Osteoblast (primary cell): ENCODE data around the gene RAB3D. TPM values are rescaled to one million over a fixed set of nuclear protein-coding genes. Genes with fewer than 3 reads are reported as not detected.

ENCODE experiments used
- DNase-seq: peaks from one replicate; pipeline ENCODE4 v3.0.0; 2011; ENCODE audit warnings: low spot score, mixed read lengths; ENCODE audit not compliant: insufficient read length; ENCODE audit errors: missing footprints
- H2AFZ ChIP-seq: 2 replicates; pipeline ENCODE4 v1.6.0; 2011; ENCODE audit warnings: mild to moderate bottlenecking, low read length
- H3K27ac ChIP-seq: 2 replicates; pipeline ENCODE4 v1.5.1; 2011; ENCODE audit warnings: mild to moderate bottlenecking, low read depth, low read length, moderate library complexity
- H3K27me3 ChIP-seq: 2 replicates; pipeline ENCODE4 v1.6.0; 2012; ENCODE audit warnings: mild to moderate bottlenecking, control low read depth, inconsistent platforms, low read length, moderate library complexity; ENCODE audit not compliant: insufficient read depth
- H3K36me3 ChIP-seq: 2 replicates; pipeline ENCODE4 v1.5.1; 2011; ENCODE audit warnings: mild to moderate bottlenecking, low read length, control low read depth, moderate library complexity; ENCODE audit not compliant: insufficient read depth
- H3K4me1 ChIP-seq: 2 replicates; pipeline ENCODE4 v1.5.1; 2011; ENCODE audit warnings: mild to moderate bottlenecking, low read length, control low read depth, moderate library complexity; ENCODE audit not compliant: insufficient read depth
- H3K4me2 ChIP-seq: 2 replicates; pipeline ENCODE4 v1.6.0; 2011; ENCODE audit warnings: mild to moderate bottlenecking, low read length; ENCODE audit not compliant: insufficient read depth
- H3K4me3 ChIP-seq: fragments of 200-600 bp; sonication (generic); 3 replicates; pipeline ENCODE4 v1.5.1; 2012; ENCODE audit warnings: mild to moderate bottlenecking, low read length, inconsistent platforms; ENCODE audit not compliant: insufficient read depth
- H3K79me2 ChIP-seq: 2 replicates; pipeline ENCODE4 v1.6.0; 2012; ENCODE audit warnings: mild to moderate bottlenecking, low read length, control low read depth, inconsistent platforms; ENCODE audit not compliant: insufficient read depth
- H3K9me3 ChIP-seq: 2 replicates; pipeline ENCODE4 v1.5.1; 2011; ENCODE audit warnings: low read depth, low read length, control low read depth
- H4K20me1 ChIP-seq: 2 replicates; pipeline ENCODE4 v1.6.0; 2012; ENCODE audit warnings: mild to moderate bottlenecking, low read length, control low read depth; ENCODE audit not compliant: insufficient read depth
- CTCF ChIP-seq: IDR thresholded peaks from 2 replicates; pipeline ENCODE4 v1.5.1; 2011; ENCODE audit warnings: mild to moderate bottlenecking, low read depth, low read length, moderate library complexity; ENCODE audit errors: extremely low read depth
- total RNA-seq: library from RNA; depleted of rRNA; stranded (reverse); fragments of >200 nt; gene quantifications from 2 replicates; pipeline ENCODE4 v1.2.3, GENCODE V29; 2012

Gene RAB3D
- total RNA-seq, 1 donor: 3.3 TPM

GRCh38 chr19:11290256-11290655 lies 49.2 kb downstream of the RAB3D start:
- DNase-seq: peak; percentile 14
- Histone ChIP-seq H3K4me1 (peaks cover 12% of the 10 kb centered on the region), H3K27ac (no peak overlapping the region), H3K27me3 (no peaks in the 10 kb centered on the region), H3K79me2 (no peaks in the 10 kb centered on the region), H2AFZ (no peak overlapping the region), H3K4me3 (no peak overlapping the region), H3K4me2 (no peak overlapping the region), H3K9me3 (no peaks in the 10 kb centered on the region), H3K36me3 (no peaks in the 10 kb centered on the region), H4K20me1 (no peaks in the 10 kb centered on the region)
- no peak for TF ChIP-seq CTCF

DNA sequence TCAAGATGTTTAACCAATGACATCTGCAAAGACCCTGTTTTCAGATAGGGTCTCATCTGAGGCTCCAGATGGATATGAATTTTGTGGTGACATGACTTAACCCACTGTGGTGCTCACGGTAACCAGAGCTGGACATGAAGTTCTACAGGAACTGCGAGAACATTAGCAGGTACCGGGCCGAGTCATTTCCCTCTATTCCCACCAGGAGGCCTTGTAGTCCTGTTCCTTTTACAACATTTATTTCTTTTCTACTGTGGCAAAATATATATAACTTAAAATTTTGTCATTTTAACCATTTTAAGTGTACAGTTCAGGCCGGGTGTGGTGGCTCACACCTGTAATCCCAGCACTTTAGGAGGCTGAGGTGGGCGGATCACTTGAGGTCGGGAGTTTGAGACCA lies 51.1 kb downstream of the RAB3D start:
- H3K27me3 ChIP-seq: no peaks in the 10 kb centered on the region
- no peak overlapping the region for H2AFZ ChIP-seq
- H3K79me2 ChIP-seq: no peaks in the 10 kb centered on the region
- no peaks in the 10 kb centered on the region for H3K36me3 ChIP-seq
- H3K4me1 ChIP-seq: peaks cover 6% of the 10 kb centered on the region
- H4K20me1 ChIP-seq: no peaks in the 10 kb centered on the region
- DNase-seq: peak; percentile 56
- no peak overlapping the region for H3K4me2 ChIP-seq
- H3K4me3 ChIP-seq: no peak overlapping the region
- H3K9me3 ChIP-seq: no peaks in the 10 kb centered on the region
- TF ChIP-seq CTCF: peak; percentile 57
- H3K27ac ChIP-seq: no peak overlapping the region

DNA sequence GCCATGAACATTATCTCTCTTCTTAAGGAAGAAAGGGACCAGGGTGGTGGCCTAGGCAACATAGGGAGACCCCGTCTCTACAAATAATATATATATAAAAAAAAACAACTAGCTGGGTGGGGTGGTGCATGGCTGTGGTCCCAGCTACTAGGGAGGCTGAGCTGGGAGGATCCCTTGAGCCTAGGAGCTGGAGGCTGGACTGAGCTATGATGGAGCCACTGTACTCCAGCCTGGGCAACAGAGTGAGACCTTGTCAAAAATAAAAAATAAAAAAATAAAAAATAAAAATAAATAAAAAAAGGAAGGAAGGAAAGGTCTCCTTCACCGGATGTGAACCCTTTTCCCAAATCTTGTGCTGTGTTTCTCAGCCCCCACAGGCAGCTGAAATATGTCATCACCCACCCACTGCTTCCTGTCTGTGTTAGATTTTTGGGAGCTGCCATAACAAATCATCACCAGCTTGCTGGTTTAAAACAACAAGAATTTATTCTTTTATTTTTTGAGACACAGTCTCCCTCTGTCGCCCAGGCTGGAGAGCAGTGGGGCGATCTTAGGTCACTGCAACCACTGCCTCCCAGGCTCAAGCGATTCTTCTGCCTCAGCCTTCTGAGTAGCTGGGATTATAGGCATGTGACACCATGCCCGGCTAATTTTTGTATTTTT lies 53.0 kb downstream of the RAB3D start:
- H3K4me2 ChIP-seq: peak overlapping the region; percentile 40
- TF ChIP-seq CTCF: peak; percentile 32
- H4K20me1 ChIP-seq: no peaks in the 10 kb centered on the region
- peak overlapping the region; percentile 82 for H2AFZ ChIP-seq
- H3K27me3 ChIP-seq: no peaks in the 10 kb centered on the region
- peaks cover 5% of the 10 kb centered on the region for H3K4me1 ChIP-seq
- H3K4me3 ChIP-seq: no peak overlapping the region
- no peaks in the 10 kb centered on the region for H3K79me2 ChIP-seq
- no peak overlapping the region for H3K27ac ChIP-seq
- no peaks in the 10 kb centered on the region for H3K9me3 ChIP-seq
- DNase-seq: no peak
- H3K36me3 ChIP-seq: no peaks in the 10 kb centered on the region

GRCh38 chr19:11284515-11284914 lies 54.9 kb downstream of the RAB3D start:
- Histone ChIP-seq H3K79me2 (no peaks in the 10 kb centered on the region), H3K36me3 (no peaks in the 10 kb centered on the region), H3K4me1 (peaks cover 5% of the 10 kb centered on the region), H3K4me3 (no peak overlapping the region), H3K27me3 (peaks cover 2% of the 10 kb centered on the region), H3K27ac (no peak overlapping the region), H2AFZ (no peak overlapping the region), H3K9me3 (no peaks in the 10 kb centered on the region), H4K20me1 (no peaks in the 10 kb centered on the region), H3K4me2 (no peak overlapping the region)
- no peak for TF ChIP-seq CTCF
- DNase-seq: peak; percentile 49
